NOMO-1 (cell line): Measurements from ENCODE around the gene NECTIN1.

Experiments used
- DNase-seq, 2 experiments: peaks; one replicate each; lab custom pipeline; 2025; ENCODE audit not compliant: unreplicated experiment in 2 of 2; lab: John Stamatoyannopoulos, UW

The NECTIN1 gene

DNA sequence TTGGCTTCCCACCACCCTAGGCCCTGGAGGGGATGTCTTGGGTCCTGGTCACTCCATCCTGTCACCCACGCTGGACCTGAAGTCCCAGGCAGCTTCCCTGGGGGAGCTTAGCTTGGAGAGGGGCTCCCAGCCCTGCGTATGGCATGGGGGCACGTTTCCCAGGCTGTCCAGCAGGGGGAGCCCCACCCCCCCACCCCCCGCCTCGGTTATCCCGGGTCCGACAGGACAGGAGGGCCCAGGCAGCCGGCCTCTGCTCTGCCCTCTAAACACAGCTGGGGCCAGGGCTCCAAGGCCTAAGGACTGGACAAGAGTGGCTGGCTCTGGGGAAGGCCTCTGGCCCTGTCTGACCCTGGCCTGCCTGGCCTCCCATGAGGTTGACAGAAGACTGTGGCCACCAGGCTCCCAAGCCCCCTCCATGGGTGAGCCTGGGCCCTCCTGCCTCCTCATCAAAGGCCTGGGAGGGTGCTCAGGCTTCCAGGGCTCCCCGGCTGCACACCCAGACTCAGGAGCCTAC is 104.8 kb downstream of the NECTIN1 start:
- no peak for DNase-seq

DNA sequence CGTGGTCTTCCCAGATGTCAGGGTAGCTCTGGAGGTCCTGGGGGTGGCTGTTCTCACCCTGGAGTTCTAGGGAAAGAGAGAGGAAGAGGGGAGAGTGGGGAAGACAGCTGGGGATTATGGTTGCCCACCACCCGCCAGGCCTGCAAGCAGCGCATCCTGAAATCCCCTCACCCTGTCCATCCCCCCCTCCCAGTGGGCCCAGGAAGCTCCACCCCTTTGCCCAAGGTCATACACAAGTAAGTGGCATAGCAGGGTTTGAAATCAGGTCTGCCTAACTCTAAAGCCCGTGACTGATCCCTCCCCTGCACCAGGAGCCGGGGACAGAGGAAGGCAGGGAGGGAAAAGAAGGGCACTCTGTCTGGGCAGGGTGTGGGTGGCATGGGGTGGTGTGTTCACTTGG is 105.3 kb downstream of the NECTIN1 start:
- DNase-seq: no peak

DNA sequence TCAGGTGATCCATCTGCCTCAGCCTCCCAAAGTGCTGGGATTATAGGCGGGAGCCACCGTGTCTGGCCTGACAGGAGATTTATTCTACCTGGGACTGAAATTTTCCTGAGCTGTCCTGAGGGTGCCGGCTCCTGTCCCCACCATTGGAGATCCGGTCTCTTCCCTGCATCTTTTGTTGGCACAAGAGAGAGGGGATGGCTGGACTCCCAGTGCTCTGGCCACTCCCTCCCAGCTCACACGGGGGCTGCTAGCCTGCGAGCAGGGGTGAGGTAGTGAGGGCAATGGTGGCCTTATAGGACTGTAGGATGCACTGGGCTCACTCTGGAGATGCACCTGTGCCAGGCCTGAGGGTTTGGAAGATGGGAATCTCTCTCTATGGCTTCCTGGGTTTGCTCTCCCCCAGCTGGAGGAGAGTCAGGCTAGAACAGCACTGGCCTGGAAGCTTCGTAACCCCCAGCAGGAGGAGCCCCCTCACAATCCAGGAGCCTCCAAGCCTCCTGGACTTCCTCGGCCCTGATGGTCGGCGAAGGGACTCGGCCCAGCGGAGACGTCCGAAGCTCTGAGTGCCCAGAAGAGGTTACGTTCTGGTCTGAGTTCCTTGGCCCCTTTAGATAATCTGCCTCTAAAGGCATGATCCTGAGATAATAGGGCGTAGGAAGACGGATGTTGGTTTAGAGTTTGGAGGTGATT is 106.4 kb downstream of the NECTIN1 start:
- DNase-seq: no peak

DNA sequence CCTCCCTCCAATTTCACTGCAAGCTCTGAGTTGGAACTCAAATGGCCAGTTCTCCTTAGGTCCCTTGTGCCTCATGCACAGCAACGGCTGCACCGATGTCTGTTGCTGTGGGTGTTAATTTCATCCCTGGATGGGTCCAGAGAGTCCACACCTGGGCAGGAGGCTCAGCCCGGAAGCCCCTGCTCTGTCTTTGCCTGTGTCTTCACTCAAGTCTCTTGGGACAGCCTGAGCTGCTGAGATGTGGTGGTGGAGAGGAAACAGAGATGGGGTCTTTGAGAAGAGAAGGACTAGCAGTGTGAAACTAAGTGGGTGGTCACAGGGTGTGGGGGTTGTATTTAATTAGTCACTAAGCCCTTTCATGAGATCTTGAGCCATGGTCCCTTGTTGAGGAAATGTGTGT is 109.3 kb downstream of the NECTIN1 start:
- DNase-seq: no peak

DNA sequence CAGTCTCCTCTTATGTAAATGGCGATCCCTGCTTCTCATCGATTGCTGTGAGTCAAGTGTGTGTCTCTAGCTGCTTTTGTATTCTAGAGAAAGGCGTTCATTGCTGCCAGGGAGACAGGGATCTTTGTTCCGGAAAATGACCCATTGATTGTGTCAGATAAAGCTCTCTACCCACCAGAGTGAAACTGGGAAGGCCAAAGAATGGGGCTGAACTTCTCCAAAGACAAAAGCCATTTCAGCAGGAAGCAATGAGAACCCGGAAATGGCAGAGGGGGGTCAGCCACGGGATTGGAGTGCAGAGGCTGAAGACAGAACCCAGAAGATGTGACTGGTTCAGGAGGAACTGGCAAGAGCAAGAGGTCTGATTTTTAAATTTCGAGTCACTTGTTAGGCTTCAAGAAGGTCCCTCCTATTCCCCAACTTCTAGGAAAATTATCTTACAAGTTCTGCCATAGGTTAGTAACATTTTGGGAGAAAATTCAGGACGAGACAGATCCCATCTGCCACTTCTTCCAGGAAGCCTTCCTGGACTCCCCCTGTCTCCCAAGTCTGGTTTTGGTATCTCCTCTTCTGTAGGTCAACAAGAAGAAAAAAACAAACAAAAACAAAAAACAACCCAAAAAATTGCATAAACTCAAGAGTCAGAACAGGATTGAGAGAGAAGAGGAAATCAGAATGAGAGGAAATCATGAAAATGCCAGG is 110.6 kb downstream of the NECTIN1 start:
- peak; percentile 54 to 62 for DNase-seq

DNA sequence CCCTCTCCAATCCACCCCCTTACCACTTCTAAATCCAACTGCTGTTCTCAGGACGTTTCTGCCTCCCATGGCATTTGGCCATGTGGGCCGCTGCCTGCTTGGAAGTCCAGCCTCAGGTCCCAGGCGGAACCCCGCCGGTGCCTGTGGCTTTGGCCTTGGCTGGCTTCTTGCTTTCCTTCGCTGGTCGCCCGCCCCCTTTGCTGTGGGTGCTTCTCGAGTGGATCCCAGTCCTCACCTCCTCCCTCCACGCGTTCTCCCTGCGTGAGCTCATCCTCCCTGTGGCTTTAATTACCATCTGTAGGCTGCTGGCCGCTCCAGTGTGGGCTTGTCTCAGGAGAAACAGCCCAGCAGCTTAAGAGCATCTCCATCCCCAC is 111.7 kb downstream of the NECTIN1 start:
- no peak for DNase-seq

DNA sequence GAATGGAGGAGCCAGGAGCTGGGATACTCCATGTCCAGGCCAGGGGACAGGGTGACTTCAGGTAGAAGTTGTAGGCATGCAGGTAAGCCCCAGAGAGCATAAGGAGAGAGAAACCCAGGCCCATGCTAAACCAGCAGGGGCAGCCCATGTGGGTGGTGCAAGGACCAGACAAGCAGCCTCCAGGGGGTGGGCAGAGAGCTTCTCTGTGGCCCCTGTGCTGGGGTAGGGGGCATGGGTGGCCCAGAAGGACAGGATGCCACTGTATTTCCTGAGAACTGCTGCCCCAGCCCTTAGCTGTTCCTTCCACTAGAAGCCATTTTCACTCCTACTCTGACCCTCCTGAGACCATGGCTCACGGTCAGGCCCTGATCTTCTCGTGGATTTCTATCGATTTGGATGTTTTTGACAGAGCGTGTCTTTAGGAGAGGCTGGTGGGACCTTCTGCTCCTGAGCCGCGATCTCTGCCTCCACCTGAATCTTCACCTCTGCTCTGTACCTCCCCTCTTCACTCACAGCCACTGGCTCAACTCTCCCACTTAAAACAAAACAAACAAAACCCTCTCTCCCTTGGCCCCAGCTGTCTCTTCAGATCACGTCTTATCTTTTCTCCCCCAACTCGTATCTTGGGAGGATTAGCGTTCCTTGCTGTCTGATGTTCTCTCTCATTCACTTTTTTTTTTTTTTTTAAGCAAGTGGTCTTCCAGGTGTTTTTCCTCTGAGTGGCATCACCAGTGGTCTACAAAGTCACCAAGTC is 112.2 kb downstream of the NECTIN1 start:
- no peak for DNase-seq

DNA sequence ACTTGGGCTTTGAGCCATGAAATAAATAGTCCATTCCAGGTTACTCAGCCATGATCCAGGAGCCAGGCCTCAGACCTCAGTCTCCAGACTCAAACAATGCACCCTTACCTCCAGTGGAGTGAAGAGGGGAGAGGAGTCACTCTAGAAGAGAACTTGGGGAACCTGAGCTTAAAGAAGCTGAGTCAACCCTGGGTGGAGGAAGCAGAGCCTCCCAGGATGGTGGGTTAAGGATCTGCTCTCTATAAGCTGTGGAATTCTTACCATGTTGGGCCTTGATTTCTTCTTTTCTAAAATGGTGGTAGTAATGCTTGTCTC is 113.2 kb downstream of the NECTIN1 start:
- DNase-seq: no peak

DNA sequence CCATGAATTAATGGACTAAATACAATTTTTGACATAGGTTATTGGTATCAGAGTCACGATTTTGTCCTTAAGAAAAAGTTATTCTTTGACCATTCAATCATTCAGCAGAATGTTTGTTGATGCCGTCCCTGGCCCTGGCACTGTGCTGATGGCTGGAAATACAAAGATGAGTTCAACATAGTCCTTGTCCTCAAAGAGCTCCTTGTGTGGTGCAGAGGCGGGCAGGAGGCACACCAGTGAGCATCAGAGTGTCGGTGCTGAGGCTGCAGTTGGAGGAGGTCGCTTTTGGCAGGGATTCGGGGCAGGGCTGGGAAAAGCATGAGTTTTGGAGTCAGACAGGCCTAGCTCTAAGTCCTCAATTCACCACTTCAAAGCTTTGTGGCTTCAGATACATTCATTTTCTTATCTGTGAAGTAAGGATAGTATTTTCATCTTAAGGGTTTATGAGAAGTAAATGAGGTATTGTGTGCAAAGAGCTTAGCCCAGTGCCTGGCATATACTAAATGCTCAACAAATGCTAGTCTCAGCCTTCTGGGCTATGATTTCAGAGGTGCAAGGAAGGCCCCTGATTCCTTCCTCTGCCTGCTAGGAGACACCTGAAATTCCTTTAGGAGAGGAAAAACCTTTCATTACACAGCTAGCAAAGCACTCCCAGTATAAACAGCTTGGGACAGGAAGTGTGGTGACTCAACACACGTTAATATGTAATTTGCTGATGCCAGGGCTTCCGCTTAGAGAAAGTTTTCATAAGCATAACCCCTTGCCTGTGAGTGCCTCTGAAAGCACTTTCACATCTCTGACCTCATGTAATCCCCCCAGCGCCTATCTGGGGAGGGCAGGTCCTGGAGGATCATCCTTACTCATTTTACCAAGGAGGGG is 113.8 kb downstream of the NECTIN1 start:
- DNase-seq: peak; percentile 56 to 73

DNA sequence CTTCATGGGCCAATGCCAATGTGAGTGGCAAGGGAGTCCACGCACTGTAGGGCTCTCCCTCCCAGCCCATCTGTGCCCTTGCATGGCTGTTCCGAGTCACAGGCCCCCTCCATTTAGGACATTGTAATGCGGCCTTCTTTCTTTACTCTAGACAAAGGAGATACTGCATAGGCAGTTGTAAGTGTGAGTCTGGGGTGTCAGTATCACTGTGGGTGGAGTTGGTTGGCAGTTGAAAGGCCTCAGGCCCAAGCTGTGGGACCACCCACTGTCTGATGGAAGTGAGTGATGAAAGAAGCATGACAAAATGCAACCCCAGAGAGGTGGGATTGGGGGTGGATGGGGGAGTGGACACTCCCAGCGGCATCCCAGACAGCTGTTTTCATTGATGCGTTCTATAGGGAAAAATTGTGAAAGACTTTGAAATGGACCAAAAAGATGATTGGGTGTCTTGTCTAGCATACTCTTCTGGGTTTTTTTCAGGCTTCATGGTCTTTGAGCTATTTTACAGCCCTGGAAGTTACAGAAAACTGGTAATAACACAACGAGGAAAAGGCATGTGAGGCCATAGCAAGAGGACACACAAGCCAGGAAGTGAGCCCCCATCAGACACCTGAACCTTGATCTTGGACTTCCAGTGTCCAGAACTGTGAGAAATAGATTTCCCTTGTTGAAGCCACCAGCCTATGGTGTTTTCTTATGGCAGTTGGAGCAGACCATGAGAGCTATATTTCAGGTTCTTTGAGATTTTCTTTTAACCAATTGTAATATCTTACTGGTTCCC is 114.6 kb downstream of the NECTIN1 start:
- DNase-seq: no peak

DNA sequence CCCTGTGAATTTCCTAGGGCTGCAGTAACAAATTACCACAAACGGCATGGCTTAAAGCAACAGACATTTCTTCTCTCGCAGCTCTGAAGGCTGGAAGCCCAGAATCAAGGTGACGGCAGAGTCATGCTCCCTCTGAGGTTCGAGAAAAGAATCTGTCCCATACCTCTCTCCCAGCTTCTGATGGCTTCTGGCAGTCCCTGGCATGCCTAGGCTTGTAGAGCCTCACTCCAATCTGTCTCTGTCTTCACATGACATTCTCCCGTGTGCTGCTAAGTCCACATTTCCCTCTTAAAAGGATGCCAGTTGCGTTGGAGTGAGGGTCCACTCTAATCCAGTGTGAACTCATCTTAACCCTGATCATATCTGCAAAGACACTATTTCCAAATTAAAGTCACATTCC is 116.2 kb downstream of the NECTIN1 start:
- no peak for DNase-seq

DNA sequence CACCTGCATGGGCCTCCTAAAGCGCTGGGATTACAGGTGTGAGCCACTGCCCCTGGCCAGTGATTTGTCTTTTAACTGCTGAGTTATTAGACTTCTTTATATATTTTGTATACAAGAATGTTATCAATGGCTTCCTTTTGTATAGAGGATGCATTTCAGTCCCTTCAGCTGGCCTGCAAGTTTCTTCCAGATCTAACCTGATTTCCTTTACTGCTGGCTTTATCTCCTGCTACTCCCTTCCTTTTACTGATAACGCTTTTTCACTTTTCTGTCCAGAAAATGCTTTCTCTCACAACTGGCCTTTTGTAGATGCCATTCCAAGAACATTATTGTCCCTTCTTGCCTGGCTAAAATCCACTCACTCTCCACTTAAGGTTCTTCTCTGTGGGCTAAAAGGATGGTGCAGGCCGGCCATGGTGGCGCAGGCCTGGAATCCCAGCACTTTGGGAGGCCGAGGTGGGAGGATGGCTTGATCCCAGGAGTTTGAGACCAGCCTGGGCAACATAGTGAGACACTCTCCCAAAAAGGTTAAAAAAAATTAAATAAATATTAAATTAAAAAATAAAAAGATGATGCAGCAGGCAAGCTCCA is 118.1 kb downstream of the NECTIN1 start:
- DNase-seq: no peak

DNA sequence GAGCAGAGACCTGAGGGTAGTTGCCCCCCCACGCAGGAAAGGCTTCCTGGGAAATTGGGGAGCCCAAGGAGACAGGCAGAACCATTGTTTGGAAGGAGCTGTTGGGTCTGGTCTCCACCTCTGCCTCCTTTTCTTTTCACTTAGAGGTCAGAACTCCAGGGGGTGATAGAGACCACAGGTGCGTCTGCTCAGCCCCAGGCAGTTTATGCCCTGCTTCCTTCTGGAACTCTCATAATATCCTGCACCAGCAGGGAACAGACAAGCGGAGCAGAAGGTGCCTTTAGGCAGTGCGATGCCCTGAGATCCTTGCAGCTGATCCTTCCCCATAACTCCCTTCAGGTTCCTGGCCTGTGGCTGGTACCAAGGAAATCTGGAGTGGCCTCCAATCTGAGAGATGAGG is 120.2 kb downstream of the NECTIN1 start:
- no peak for DNase-seq

DNA sequence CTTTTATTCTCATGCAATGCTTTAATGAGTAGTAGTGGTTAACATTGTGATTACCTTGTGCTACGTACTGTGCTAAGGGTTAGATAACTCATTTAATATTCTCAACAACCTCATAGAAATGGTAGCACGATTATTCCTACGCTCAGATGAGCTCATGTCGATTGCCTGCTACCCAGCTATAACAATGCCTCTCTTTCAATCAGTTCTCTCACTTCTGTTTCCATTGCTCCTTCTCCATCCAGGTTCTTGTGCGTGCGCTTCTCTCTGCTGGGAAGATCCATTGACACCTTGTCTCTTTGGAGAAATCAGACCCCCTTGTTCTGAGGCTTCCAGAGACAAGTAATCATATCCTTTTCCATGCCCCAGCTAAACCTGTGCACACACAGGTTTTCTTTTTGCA is 120.8 kb downstream of the NECTIN1 start:
- no peak for DNase-seq

DNA sequence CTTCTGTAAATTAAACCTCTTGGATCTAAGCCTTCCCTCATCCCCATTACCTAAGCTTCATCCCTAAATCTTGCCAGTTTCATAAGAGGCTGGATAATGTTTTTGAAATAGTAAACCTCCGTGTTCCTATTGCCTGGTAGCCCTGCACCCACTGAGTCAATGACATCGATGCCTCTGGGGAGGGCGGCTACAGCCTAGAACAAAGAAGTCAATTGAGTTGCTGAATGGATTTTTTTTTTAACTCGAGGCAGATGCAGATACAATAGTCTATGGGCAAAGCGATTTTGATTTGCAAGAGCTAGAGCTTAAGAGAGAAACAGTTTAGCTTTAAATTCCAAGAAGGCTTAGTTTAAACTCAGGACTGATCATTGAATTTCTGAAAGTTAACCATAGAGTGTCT is 121.3 kb downstream of the NECTIN1 start:
- no peak for DNase-seq

DNA sequence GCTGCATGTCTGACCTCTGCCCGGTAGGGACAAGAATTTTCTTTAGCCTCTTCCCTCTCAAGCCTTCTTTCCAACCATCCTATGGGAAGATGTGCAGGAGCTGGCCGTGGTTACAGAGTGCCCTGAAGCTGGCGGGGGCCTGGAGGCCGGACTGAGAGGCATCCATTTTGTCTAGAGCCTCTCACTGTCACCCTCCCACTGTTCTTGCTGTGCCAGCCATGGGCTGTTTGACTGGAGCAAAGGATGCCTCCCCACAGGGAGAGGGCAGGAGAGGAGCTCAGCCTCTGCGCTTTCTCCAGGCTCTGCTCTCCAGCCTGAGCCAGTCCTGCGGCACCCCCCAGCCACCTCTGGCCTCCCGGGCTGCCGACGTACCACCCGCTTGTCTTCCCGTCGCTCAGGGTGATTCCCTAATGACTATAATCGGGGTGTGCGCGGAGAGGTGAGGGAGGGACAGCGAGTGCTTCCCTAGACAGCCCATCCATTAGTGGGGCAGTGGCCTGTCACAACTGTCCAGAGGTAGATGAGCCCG is 123.8 kb downstream of the NECTIN1 start:
- DNase-seq: no peak

DNA sequence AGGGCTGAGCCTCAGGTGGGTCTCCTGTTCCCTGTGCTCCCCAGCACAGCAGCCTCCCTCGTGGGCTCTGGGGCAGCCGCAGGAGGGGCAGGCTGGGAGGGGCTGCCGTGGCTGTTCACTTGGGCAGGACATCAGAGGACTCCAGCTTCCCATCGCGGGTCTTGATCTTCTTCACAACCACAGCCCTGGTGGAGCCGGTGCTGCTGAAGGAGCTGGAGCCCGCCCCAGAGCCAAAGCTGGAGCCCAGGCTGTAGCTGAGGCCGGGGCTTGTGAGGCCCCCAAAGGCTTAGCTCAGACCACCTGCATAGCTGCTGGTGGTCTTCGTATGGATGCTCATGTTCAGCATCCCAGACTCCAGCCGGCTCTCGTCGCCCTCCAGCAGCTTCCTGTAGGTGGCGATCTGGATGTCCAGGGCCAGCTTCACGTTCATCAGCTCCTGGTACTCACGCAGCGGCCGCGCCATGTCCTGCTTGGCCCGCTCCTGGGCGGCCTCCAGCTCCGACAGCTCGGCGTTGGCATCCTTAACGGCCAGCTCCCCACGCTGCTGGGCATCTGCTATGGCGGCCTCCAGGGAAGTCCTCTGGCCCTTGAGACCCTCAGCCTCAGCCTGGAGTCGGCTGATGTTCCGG is 126.1 kb downstream of the NECTIN1 start:
- no peak for DNase-seq

DNA sequence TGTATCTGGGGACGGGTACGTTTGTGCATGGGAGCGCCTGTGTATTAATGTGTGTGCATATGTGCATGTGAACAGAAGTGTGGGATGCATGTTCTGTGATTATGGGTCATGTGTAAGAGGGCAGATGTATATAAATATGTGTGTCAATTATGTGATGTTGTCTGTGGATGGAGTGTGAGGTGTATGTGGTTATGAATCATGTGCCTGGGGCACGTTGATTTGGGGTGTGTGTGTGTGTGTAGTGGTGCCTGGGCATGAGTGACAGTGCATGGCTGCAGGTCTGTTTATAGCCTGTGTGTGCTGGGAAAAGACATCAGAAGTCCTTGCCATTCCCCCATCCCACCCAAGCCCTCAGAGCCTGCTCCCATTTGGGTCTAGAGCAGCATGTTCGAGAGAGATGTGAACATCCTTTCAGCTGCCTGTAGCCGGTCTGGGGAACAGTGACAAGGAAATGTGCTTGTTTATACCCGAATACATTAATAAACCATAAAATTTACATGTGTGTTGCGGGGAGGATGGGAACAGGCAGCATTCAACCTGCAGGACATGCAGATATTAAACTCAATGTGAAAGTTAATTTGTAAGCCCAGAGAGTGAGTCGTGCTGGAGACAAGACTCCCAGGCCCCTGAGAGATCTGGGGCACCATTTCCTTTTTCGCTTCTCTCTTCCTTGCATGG is 129.0 kb downstream of the NECTIN1 start:
- DNase-seq: peak in 1 of 2 experiments; percentile 26
